Measurements from ENCODE around the gene RRP12. TPM values are rescaled to one million over a fixed set of nuclear protein-coding genes. Genes with fewer than 3 reads are reported as not detected.

RRP12 gene
- total RNA-seq, 1 donor from 2014 or later, result 35.3 TPM

DNA sequence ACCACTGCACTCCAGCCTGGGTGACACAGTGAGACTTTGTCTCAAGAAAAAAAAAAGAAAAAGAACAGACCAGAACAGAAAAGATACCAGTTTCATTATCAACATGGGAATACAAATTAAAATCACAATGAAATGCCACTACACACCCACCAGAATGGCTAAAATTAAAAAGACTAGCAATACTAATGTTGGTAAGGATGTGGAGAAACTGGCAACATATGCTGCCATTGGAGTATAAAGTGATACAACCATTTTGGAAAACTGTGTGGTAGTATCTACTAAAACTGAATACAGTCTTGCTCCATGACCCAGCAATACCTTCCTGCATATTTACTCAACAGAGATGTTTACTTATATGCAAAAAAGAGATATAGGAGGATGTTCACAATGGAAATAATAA is 2.9 kb upstream of the RRP12 start:
- no peaks in the 10 kb centered on the region for H3K36me3 ChIP-seq (ENCODE audit: control insufficient read depth, insufficient read depth, low read length)
- TF ChIP-seq, protein P1, sequence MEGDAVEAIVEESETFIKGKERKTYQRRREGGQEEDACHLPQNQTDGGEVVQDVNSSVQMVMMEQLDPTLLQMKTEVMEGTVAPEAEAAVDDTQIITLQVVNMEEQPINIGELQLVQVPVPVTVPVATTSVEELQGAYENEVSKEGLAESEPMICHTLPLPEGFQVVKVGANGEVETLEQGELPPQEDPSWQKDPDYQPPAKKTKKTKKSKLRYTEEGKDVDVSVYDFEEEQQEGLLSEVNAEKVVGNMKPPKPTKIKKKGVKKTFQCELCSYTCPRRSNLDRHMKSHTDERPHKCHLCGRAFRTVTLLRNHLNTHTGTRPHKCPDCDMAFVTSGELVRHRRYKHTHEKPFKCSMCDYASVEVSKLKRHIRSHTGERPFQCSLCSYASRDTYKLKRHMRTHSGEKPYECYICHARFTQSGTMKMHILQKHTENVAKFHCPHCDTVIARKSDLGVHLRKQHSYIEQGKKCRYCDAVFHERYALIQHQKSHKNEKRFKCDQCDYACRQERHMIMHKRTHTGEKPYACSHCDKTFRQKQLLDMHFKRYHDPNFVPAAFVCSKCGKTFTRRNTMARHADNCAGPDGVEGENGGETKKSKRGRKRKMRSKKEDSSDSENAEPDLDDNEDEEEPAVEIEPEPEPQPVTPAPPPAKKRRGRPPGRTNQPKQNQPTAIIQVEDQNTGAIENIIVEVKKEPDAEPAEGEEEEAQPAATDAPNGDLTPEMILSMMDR (IDR thresholded peaks at IDR 0.05; ENCODE audit: insufficient read depth, low read length, severe bottlenecking), result no peak
- H3K4me3 ChIP-seq (ENCODE audit: low read depth, low read length), result no peak overlapping the region
- no peak for FAIRE-seq
- DNase-seq (ENCODE audit: low read depth), result no peak
- H3K27me3 ChIP-seq (ENCODE audit: control insufficient read depth, insufficient read depth, low read length), result no peaks in the 10 kb centered on the region

DNA sequence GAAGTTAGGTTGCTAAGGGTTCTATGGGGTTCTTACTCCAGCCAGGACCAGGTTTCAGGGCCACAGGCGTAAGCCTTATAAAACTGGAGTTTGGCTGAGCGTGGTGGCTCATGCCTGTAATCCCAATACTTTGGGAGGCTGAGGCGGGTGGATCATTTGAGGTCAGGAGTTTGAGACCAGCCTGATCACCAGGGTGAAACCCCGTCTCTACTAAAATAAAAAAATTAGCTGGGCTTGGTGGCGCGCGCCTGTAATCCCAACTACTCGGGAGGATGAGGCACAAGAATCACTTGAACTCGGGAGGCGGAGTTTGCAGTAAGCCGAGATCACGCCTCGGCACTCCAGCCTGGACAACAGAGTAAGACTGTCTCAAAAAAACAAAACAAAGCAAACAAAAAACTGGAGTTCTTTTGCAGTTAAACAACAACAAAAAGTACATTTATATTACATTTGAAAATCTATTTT is 347 bp upstream of the RRP12 start:
- Histone ChIP-seq H3K4me3 (ENCODE audit: low read depth, low read length) (peak overlapping the region; percentile 81), H3K36me3 (ENCODE audit: control insufficient read depth, insufficient read depth, low read length) (peaks cover 4% of the 10 kb centered on the region), H3K27me3 (ENCODE audit: control insufficient read depth, insufficient read depth, low read length) (no peaks in the 10 kb centered on the region)
- FAIRE-seq (no peak), DNase-seq (ENCODE audit: low read depth) (no peak)
- TF ChIP-seq, protein P1 (IDR thresholded peaks at IDR 0.05; ENCODE audit: insufficient read depth, low read length, severe bottlenecking), result no peak

DNA sequence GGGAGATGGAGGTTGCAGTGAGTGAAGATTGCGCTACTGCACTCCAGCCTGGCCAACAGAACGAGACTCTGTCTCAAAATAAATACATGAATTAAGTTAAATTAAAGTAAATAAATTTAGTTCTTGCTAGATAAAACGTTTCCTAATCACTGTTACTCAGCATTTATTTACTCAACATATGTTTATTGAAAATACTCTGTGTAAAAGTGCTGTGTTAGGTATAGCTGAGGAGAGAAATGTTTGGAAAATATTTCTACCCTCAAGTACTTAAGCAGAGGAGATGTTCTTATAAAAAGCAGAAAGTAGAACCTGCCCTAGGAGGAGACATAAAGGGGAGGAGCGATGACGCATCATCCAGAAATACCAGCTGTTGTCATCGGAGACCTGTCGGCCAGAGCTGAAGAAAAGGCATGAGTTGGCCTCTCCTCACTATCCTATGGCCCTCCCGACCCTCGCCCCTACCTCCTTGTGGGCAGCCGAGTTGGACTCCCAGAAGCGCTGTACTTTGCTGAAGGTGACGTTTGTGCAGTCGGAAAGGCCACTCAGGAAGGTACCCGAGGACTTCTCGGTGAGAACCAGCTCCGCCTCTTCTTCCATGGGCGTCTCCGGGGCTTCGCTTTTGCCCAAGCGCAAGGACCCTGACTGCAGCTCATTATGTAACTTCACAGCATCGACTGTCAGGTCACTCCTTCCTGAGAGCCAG is 1.1 kb downstream of the RRP12 start:
- FAIRE-seq (no peak), DNase-seq (ENCODE audit: low read depth) (peak; percentile 82)
- H3K4me3 ChIP-seq (ENCODE audit: low read depth, low read length), result peak overlapping the region; percentile 81
- H3K27me3 ChIP-seq (ENCODE audit: control insufficient read depth, insufficient read depth, low read length), result no peaks in the 10 kb centered on the region
- TF ChIP-seq, protein P1 (IDR thresholded peaks at IDR 0.05; ENCODE audit: insufficient read depth, low read length, severe bottlenecking), result no peak
- peaks cover 10% of the 10 kb centered on the region for H3K36me3 ChIP-seq (ENCODE audit: control insufficient read depth, insufficient read depth, low read length)

DNA sequence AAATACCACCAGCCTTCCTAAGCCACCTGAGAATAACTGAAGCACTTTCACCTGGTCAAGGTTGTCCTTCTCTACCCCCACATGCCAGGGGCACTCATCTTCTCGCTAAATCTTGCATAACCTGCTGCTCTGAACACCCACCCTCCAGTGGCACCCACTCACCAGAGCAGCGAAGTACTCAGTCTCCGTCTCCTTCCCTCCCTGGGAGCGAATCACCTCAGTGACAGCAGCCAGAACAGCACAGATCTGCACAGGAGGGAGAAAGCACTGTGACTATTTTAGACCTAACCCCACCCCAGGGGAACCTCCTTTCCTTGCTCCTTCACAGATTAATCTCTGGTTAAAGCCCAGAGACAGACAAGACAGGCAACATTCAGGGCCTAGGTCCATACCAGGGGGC is 5.1 kb downstream of the RRP12 start:
- no peak for DNase-seq (ENCODE audit: low read depth)
- Histone ChIP-seq H3K4me3 (ENCODE audit: low read depth, low read length) (no peak overlapping the region), H3K27me3 (ENCODE audit: control insufficient read depth, insufficient read depth, low read length) (no peaks in the 10 kb centered on the region), H3K36me3 (ENCODE audit: control insufficient read depth, insufficient read depth, low read length) (peaks cover 17% of the 10 kb centered on the region)
- TF ChIP-seq, protein P1 (IDR thresholded peaks at IDR 0.05; ENCODE audit: insufficient read depth, low read length, severe bottlenecking), result no peak
- FAIRE-seq, result no peak

DNA sequence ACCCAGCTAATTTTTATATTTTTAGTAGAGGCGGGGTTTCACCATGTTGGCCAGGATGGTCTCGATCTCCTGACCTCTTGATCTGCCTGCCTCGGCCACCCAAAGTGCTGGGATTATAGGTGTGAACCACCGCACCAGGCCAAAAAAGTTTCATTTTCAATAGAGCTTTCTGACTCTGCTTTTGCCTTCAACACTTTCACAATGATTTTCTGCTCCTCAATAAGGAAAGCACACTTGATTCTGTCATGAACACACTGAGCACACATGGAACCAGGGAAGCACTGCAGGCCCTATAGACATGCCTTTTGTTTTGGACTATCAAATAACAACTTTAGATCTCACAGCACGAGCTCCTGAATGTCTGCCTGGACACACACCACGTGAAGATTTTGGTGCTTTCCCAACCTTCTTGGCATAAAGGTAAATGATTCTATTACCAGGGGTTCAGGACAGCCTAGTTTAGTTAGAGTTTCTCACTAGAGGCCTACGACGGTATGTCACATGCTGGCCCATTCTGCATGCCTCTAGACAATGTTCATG is 8.0 kb downstream of the RRP12 start:
- no peaks in the 10 kb centered on the region for H3K27me3 ChIP-seq (ENCODE audit: control insufficient read depth, insufficient read depth, low read length)
- TF ChIP-seq, protein P1 (IDR thresholded peaks at IDR 0.05; ENCODE audit: insufficient read depth, low read length, severe bottlenecking), result no peak
- FAIRE-seq (no peak), DNase-seq (ENCODE audit: low read depth) (no peak)
- no peak overlapping the region for H3K4me3 ChIP-seq (ENCODE audit: low read depth, low read length)
- peaks cover 34% of the 10 kb centered on the region for H3K36me3 ChIP-seq (ENCODE audit: control insufficient read depth, insufficient read depth, low read length)
